Esophagus squamous epithelium (tissue), 4 donors: ENCODE results near the gene HECTD4.

Experiments used
- POLR2A ChIP-seq, 4 donors: fragments of 450-650 bp; IDR thresholded peaks; one replicate each; pipeline ENCODE4 v1.6.1; 2017; ENCODE audit warnings: antibody characterized with exemption in 4 of 4, mild to moderate bottlenecking in 4 of 4, moderate library complexity in 3 of 4
- TF ChIP-seq, protein P1 (sequence below), 6 experiments: fragments of 450-650 bp in 4 of 6; fragments of 200-600 bp in 2 of 6; sonication (generic) in 2 of 6; IDR thresholded peaks; one replicate each; pipeline ENCODE4 v1.5.1; 2016 to 2019; ENCODE audit warnings: antibody characterized with exemption in 6 of 6, mild to moderate bottlenecking in 4 of 6, moderate library complexity in 4 of 6

DNA sequence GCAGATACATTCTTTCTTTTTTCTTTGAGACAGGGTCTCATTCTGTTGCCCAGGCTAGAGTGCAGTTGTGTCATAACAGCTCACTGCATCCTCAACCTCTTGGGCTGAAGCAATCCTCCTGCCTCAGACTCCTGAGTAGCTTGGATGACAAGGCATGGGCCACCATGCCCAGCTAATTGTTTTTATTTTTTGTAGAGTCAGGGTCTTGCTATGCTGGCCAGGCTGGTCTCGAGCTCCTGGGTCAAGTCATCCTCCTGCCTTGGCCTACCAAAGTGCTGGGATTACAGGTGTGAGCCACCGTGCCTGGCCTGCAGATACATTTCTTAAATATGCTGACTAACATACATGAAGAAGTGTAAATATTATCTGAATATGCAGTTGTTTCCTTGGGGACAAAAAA is 115.8 kb downstream of the HECTD4 start:
- TF ChIP-seq, protein P1, sequence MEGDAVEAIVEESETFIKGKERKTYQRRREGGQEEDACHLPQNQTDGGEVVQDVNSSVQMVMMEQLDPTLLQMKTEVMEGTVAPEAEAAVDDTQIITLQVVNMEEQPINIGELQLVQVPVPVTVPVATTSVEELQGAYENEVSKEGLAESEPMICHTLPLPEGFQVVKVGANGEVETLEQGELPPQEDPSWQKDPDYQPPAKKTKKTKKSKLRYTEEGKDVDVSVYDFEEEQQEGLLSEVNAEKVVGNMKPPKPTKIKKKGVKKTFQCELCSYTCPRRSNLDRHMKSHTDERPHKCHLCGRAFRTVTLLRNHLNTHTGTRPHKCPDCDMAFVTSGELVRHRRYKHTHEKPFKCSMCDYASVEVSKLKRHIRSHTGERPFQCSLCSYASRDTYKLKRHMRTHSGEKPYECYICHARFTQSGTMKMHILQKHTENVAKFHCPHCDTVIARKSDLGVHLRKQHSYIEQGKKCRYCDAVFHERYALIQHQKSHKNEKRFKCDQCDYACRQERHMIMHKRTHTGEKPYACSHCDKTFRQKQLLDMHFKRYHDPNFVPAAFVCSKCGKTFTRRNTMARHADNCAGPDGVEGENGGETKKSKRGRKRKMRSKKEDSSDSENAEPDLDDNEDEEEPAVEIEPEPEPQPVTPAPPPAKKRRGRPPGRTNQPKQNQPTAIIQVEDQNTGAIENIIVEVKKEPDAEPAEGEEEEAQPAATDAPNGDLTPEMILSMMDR (IDR thresholded peaks at IDR 0.05): no peak
- no peak for TF ChIP-seq POLR2A (IDR thresholded peaks at IDR 0.05)
